ENCODE measurements around the gene CHKB. TPM values are rescaled to one million over a fixed set of nuclear protein-coding genes. Genes with fewer than 3 reads are reported as not detected.

CHKB gene
- 81.0 and 88.7 TPM in 2 replicates for total RNA-seq

DNA sequence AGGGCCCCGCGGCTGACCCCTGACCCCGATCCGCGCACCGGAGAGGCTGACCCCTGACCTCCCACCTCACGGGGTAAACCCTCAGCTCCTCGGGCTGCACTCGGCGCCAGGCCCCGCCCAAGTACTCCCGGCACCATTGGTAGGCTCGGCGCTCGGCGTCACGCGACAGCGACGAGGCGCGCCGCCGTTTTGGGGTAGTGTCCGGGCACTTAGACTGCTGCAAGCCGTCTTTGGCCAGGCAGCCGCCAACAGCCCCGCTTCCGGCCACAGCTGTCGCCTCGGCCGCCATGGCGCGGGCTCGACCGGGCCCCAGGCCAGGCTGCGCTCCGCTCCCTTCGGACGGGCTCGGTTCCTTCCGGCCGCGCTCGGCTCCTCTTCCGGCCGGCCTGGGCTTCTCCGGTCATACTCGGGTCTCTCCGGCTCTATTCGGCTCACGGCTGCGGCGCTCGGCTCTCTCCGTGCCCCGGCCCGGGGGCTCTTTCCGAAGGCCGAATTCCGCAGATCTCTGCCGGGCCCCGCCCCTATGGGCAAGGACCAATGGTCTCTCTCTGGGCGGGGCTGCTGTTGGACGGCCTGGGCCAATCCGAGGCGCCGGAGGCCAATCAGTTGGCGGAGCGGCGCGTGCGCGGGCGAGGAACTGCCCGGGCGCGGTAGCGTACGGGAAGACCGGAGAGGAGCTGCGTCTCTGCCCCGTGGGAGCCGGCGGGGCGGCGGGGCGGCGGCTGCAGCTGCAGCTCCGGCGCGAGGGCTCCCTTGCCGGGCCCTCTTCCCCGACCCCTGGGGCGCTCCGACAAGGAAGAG, at the start of gene CHKB:
TSS of gene CHKB (minus strand) at position 357 of the 801 bp plus-strand sequence. CDS start at position 289, 68 bp downstream.
- DNase-seq (ENCODE audit: low spot score): peak; percentile 100
- intact Hi-C loops (cut with micrococcal nuclease): loop anchor here (1.0 to 2.0 kb wide), 10 partner anchors 19 to 108 kb away; partner anchors contain the start of genes ARSA, NCAPH2, SBF1 and SCO2
- H3K9me3 Mint-ChIP-seq: no peaks in the 10 kb centered on the region
- H3K4me3 Mint-ChIP-seq: peak within 1 kb of the TSS; percentile 94
- H3K36me3 Mint-ChIP-seq (ENCODE audit: low read depth): peaks cover 11% of the 10 kb centered on the region
- H3K4me1 Mint-ChIP-seq (ENCODE audit: low read depth): peaks cover 22% of the 10 kb centered on the region
- H3K27ac Mint-ChIP-seq: peak within 1 kb of the TSS; percentile 96
- no peaks in the 10 kb centered on the region for H3K27me3 Mint-ChIP-seq (ENCODE audit: insufficient read depth)

DNA sequence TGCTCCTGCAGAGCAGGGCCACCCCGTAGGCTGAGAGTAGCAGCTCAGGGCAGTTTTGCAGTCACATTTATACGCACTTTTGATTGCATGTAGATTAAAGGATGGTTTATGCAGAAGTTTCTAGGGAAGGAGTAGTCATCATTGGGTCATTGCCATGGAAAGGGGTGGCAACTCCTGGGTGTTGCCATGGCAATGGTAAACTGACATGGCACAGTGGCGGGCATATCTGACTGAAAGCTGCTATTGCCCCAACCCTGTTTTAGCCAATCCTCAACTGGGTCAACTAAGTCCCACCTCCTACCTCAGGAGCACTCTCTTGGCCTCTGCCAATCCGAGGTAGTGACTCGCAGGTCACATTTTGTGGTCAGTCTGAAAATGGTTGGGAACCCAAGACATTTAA, 47.7 kb upstream of the CHKB start:
- intact Hi-C loops (cut with micrococcal nuclease): no loop called here
- H3K9me3 Mint-ChIP-seq: no peaks in the 10 kb centered on the region
- no peak for DNase-seq (ENCODE audit: low spot score)
- H3K36me3 Mint-ChIP-seq (ENCODE audit: low read depth): peaks cover 6% of the 10 kb centered on the region
- H3K27me3 Mint-ChIP-seq (ENCODE audit: insufficient read depth): peaks cover 2% of the 10 kb centered on the region
- H3K4me1 Mint-ChIP-seq (ENCODE audit: low read depth): peaks cover 14% of the 10 kb centered on the region
- no peak overlapping the region for H3K27ac Mint-ChIP-seq
- no peak overlapping the region for H3K4me3 Mint-ChIP-seq

DNA sequence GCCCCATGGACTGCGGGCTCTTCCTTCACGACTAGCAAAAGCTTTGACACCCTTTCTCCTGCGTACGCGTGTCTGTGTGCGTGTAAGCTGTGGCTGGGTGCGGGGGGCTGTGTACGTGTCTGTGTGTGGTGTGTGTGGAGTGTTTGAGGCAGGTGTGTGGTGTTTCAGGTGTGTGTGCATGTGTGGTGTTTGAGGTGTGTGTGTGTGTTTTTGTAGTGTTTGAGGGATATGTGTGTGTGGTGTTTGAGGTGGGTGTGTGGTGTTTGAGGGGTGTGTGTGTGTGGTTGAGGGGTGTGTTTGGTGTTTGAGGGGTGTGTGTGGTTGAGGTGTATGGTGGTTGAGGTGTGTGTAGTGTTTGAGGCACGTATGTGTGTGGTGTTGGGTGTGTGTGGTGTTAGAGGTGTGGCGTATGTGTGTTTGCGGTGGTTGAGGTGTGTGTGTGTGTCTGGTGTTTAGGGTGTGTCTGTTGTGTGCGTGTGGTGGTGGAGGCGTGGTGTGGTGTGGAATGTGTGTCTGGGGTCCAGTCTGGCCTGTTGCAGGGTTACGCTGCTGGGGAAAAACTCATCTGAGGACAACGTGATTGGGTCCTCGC, 46.0 kb upstream of the CHKB start:
- peaks cover 14% of the 10 kb centered on the region for H3K4me1 Mint-ChIP-seq (ENCODE audit: low read depth)
- H3K4me3 Mint-ChIP-seq: peak overlapping the region; percentile 91
- intact Hi-C loops (cut with micrococcal nuclease): loop anchor here (1.0 to 5.0 kb wide), 6 partner anchors 8 to 286 kb away; partner anchors contain the start of genes CHKB, NCAPH2 and SHANK3
- H3K9me3 Mint-ChIP-seq: no peaks in the 10 kb centered on the region
- peaks cover 8% of the 10 kb centered on the region for H3K36me3 Mint-ChIP-seq (ENCODE audit: low read depth)
- peak overlapping the region; percentile 18 for H3K27ac Mint-ChIP-seq
- H3K27me3 Mint-ChIP-seq (ENCODE audit: insufficient read depth): peaks cover 2% of the 10 kb centered on the region
- no peak for DNase-seq (ENCODE audit: low spot score)

- H3K4me3 Mint-ChIP-seq: peak within 1 kb of the TSS; percentile 91
- intact Hi-C loops (cut with micrococcal nuclease): loop anchor here (1.0 to 5.0 kb wide), 6 partner anchors 8 to 286 kb away; partner anchors contain the start of genes CHKB, NCAPH2 and SHANK3
- H3K27ac Mint-ChIP-seq: peak within 1 kb of the TSS; percentile 52
- peaks cover 16% of the 10 kb centered on the region for H3K4me1 Mint-ChIP-seq (ENCODE audit: low read depth)
- no peaks in the 10 kb centered on the region for H3K9me3 Mint-ChIP-seq
- peaks cover 2% of the 10 kb centered on the region for H3K27me3 Mint-ChIP-seq (ENCODE audit: insufficient read depth)
- DNase-seq (ENCODE audit: low spot score): peak; percentile 78
- H3K36me3 Mint-ChIP-seq (ENCODE audit: low read depth): peaks cover 8% of the 10 kb centered on the region
Observed at GRCh38 chr22:50627642-50628542, 45.2 kb upstream of the CHKB start, which contains the start of gene ARSA. ARSA (minus strand) TSS chr22:50628152; CDS start chr22:50627779, 373 bp downstream.

DNA sequence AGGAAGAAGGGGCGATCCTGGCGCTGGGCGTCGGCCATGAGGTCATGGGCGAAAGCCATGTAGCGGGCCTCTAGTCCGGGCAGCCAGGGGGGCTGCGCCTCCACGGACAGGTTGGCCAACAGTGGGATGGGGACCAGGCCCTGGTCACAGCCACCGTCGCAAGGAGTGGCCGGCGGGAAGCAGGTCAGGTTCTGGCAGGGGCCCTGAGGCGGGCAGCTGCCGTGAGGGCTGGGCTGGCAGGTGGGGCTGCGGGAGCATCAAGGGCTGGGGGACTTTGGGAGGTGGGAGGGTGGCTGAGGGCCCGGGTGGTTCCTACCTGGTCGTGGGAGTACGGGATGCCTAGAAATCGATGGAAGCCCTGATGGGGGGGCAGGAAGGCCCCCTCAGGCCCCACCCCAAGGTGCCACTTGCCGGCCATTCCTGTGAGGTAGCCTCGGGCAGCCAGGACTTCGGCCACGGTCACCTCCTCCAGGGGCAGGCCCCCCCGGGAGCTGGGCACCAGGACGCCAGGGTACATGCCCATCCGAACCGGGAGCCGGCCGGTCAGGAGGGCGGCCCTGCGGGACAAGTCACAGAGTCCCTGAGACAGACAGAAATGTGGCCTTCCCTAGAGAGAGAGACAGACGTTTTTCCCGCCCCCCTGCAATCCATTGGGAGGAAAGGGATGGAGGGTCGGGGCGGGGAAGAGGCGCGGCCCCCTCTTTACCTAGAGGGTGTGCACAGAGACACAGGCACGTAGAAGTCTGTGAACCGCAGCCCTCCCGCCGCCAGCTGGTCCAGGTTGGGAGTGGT, 44.4 kb upstream of the CHKB start:
- Mint-ChIP-seq H3K36me3 (ENCODE audit: low read depth) (peaks cover 8% of the 10 kb centered on the region), H3K27me3 (ENCODE audit: insufficient read depth) (peaks cover 1% of the 10 kb centered on the region), H3K4me3 (peak overlapping the region; percentile 82), H3K9me3 (no peaks in the 10 kb centered on the region), H3K4me1 (ENCODE audit: low read depth) (peaks cover 24% of the 10 kb centered on the region), H3K27ac (peak overlapping the region; percentile 68)
- intact Hi-C loops (cut with micrococcal nuclease): loop anchor here (5.0 kb wide), 1 partner anchor 45 kb away; the partner anchor contains the start of gene SHANK3
- no peak for DNase-seq (ENCODE audit: low spot score)

DNA sequence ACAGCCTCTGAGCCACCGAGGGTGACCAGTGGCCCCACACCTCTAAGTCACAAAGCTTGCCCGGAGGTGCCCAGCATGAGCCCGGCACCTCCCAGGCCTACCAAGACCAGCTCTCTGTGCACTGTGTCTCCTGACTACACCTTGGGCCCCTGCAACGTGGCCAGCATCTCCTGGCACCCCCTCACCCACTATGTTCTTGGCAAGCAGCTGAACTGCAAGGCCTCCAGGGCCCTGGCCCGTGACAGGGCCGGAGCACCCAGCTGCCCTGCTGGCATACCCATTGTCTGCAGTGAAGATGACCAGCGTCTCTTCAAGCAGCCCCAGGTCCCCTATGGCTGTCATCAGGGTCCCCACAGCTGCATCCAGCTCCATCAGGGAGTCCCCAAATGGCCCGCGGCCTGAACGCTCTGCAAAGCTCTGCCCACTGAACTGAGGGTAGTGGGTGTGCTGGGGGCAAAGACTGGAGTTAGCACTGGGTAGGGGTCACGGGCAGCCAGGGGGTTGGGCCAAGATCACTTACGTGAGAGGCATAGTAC, 43.7 kb upstream of the CHKB start:
- intact Hi-C loops (cut with micrococcal nuclease): loop anchor here (5.0 kb wide), 1 partner anchor 46 kb away; the partner anchor contains the start of gene SHANK3
- H3K36me3 Mint-ChIP-seq (ENCODE audit: low read depth): peaks cover 8% of the 10 kb centered on the region
- no peaks in the 10 kb centered on the region for H3K9me3 Mint-ChIP-seq
- peak overlapping the region; percentile 68 for H3K27ac Mint-ChIP-seq
- peak overlapping the region; percentile 82 for H3K4me3 Mint-ChIP-seq
- H3K27me3 Mint-ChIP-seq (ENCODE audit: insufficient read depth): no peaks in the 10 kb centered on the region
- no peak for DNase-seq (ENCODE audit: low spot score)
- peaks cover 31% of the 10 kb centered on the region for H3K4me1 Mint-ChIP-seq (ENCODE audit: low read depth)

GRCh38 chr22:50625568-50626313, 43.1 kb upstream of the CHKB start:
- Mint-ChIP-seq H3K36me3 (ENCODE audit: low read depth) (peaks cover 8% of the 10 kb centered on the region), H3K4me1 (ENCODE audit: low read depth) (peaks cover 38% of the 10 kb centered on the region), H3K4me3 (peak overlapping the region; percentile 82), H3K27ac (no peak overlapping the region), H3K9me3 (no peaks in the 10 kb centered on the region), H3K27me3 (ENCODE audit: insufficient read depth) (no peaks in the 10 kb centered on the region)
- intact Hi-C loops (cut with micrococcal nuclease): loop anchor here (5.0 kb wide), 1 partner anchor 47 kb away; the partner anchor contains the start of gene SHANK3
- no peak for DNase-seq (ENCODE audit: low spot score)

- Mint-ChIP-seq H3K9me3 (no peaks in the 10 kb centered on the region), H3K4me3 (peak overlapping the region; percentile 2), H3K4me1 (ENCODE audit: low read depth) (peaks cover 42% of the 10 kb centered on the region), H3K27me3 (ENCODE audit: insufficient read depth) (no peaks in the 10 kb centered on the region), H3K27ac (no peak overlapping the region), H3K36me3 (ENCODE audit: low read depth) (peaks cover 8% of the 10 kb centered on the region)
- no peak for DNase-seq (ENCODE audit: low spot score)
- intact Hi-C loops (cut with micrococcal nuclease): loop anchor here (5.0 kb wide), 1 partner anchor 47 kb away; the partner anchor contains the start of gene SHANK3
Observed at GRCh38 chr22:50625131-50625567, 42.5 kb upstream of the CHKB start.

DNA sequence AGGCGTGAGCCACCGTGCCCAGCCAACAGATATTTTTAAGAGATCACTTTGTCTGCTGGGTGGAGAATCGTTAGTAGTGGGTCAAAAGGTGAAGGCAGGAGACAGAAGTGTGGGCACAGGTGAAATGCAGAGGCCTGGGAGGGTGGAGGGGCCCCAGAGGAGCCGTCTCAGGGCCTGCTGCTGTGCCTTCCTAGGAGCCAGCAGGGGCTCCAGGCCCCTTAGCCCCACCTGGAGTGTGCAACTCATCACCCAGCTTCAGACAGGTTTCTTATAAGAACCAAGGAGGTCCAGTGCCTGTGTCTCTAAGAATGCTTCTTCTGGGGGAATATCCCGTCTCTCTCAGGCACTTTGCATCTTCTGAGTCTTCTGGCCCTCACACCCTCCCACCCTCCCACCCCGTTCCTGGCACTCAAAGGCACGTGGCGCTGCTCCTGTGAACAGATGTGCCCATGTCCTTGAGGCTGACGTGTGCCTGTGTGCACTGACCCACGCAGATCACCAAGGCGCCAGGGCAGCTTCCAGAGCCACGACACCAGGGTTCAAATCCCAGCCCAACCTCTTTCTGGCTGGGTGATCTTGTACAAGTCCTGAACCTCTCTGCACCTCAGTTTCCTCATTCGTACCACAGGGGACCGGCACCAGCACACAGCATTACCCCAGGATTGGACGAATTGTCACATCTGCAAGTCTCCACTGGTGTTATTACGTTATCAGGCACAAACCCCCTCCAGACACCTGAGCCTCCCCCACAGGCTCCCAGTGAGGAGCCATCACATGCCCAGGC, 41.9 kb upstream of the CHKB start:
- Mint-ChIP-seq H3K9me3 (no peaks in the 10 kb centered on the region), H3K27me3 (ENCODE audit: insufficient read depth) (no peaks in the 10 kb centered on the region), H3K27ac (no peak overlapping the region), H3K4me1 (ENCODE audit: low read depth) (peaks cover 46% of the 10 kb centered on the region), H3K36me3 (ENCODE audit: low read depth) (peaks cover 8% of the 10 kb centered on the region), H3K4me3 (peak overlapping the region; percentile 13)
- intact Hi-C loops (cut with micrococcal nuclease): loop anchor here (5.0 kb wide), 1 partner anchor 48 kb away; the partner anchor contains the start of gene SHANK3
- DNase-seq (ENCODE audit: low spot score): no peak

DNA sequence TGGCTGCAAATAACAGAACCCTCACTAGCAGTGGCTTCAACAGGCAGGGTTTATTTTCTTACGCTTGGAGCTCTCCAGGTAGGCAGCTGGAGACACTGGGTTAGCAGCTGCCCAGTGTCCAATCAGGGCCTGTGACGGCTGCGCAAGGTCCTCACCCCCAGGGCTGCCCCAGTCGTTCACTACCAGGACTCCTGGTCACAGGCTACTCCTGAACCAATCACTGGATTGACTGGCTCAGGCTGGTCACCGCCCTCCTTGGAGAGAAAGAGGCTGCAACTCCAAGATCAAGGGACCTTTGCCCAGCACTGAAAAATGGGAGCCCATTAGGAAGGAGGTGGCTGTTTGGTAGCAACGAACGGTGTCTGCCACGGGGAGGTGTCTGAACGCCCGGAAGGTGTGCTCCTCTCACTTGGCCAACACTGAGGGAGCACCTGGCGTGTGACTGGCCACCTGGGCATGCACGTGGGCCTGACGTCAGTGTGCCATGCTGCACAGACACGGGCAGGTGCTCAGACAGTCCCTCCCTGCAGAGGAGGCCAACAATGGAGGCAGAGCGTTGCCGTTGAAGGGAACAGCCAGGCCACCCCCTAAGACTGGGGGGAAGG, 40.2 kb upstream of the CHKB start:
- H3K9me3 Mint-ChIP-seq: no peaks in the 10 kb centered on the region
- H3K27me3 Mint-ChIP-seq (ENCODE audit: insufficient read depth): no peaks in the 10 kb centered on the region
- H3K4me3 Mint-ChIP-seq: peak overlapping the region; percentile 85
- H3K36me3 Mint-ChIP-seq (ENCODE audit: low read depth): peaks cover 7% of the 10 kb centered on the region
- peak overlapping the region; percentile 55 for H3K27ac Mint-ChIP-seq
- intact Hi-C loops (cut with micrococcal nuclease): no loop called here
- DNase-seq (ENCODE audit: low spot score): no peak
- H3K4me1 Mint-ChIP-seq (ENCODE audit: low read depth): peaks cover 42% of the 10 kb centered on the region
